HepG2 (cell line): ENCODE data around the gene FAM174B. TPM values are rescaled to one million over a fixed set of nuclear protein-coding genes. Genes with fewer than 3 reads are reported as not detected.

Experiments used
- ARID5B ChIP-seq: IDR thresholded peaks from 2 replicates; pipeline ENCODE4 v1.4.0; 2020; ENCODE audit warnings: mild to moderate bottlenecking, missing genetic modification reagents
- ERF ChIP-seq: IDR thresholded peaks from 2 replicates; pipeline ENCODE4 v1.6.1; 2018; ENCODE audit warnings: missing biosample characterization, missing genetic modification reagents
- GFI1 ChIP-seq: sonication (generic); formaldehyde crosslinking; IDR thresholded peaks from 2 replicates; pipeline ENCODE4 v1.5.0; 2020; ENCODE audit warnings: missing genetic modification reagents, mild to moderate bottlenecking, borderline replicate concordance
- GPBP1L1 ChIP-seq: sonication (generic); formaldehyde crosslinking; IDR thresholded peaks from 2 replicates; pipeline ENCODE4 v1.5.0; 2020; ENCODE audit warnings: mild to moderate bottlenecking, missing genetic modification reagents
- HNF1A ChIP-seq, 2 experiments: sonication (generic) in 1 of 2; formaldehyde crosslinking in 1 of 2; IDR thresholded peaks; 2 replicates each; pipeline versions ENCODE4 v1.4.0 to v1.6.1; 2016 to 2020; ENCODE audit warnings: borderline replicate concordance in 1 of 2, low read depth in 1 of 2, mild to moderate bottlenecking in 1 of 2, missing genetic modification reagents in 1 of 2
- PHF8 ChIP-seq: sonication (generic); formaldehyde crosslinking; IDR thresholded peaks from 2 replicates; pipeline ENCODE4 v1.5.0; 2020; ENCODE audit warnings: missing genetic modification reagents
- REXO4 ChIP-seq: sonication (generic); formaldehyde crosslinking; IDR thresholded peaks from 2 replicates; pipeline ENCODE4 v1.8.0; 2022; ENCODE audit warnings: missing genetic modification reagents, mild to moderate bottlenecking, borderline replicate concordance
- SCMH1 ChIP-seq: sonication (generic); formaldehyde crosslinking; IDR thresholded peaks from 2 replicates; pipeline ENCODE4 v1.9.0; 2021; ENCODE audit warnings: missing genetic modification reagents, mild to moderate bottlenecking, borderline replicate concordance
- TAF15 ChIP-seq: fragments of 200-400 bp; formaldehyde crosslinking; IDR thresholded peaks from one replicate; pipeline ENCODE4 v1.6.1; 2018; ENCODE audit warnings: mild to moderate bottlenecking, low read depth, low read length; ENCODE audit not compliant: poor library complexity, severe bottlenecking
- ZBTB26 ChIP-seq: IDR thresholded peaks from 2 replicates; pipeline ENCODE4 v1.6.1; 2016; ENCODE audit warnings: missing compliant biosample characterization, missing genetic modification reagents, borderline replicate concordance
- ZBTB44 ChIP-seq: sonication (generic); formaldehyde crosslinking; IDR thresholded peaks from 2 replicates; pipeline ENCODE4 v1.4.0; 2020; ENCODE audit warnings: missing genetic modification reagents
- ZFX ChIP-seq: sonication (generic); formaldehyde crosslinking; IDR thresholded peaks from 2 replicates; pipeline ENCODE4 v1.4.0; 2020; ENCODE audit warnings: mild to moderate bottlenecking, low read depth, missing genetic modification reagents, moderate library complexity
- ZNF792 ChIP-seq: IDR thresholded peaks from 2 replicates; pipeline ENCODE4 v1.6.1; 2016
- ZNF879 ChIP-seq: sonication (generic); formaldehyde crosslinking; IDR thresholded peaks from 2 replicates; pipeline ENCODE4 v1.8.1; 2023; ENCODE audit warnings: missing genetic modification reagents
- ZSCAN9 ChIP-seq: IDR thresholded peaks from 2 replicates; pipeline ENCODE4 v1.6.1; 2016; ENCODE audit warnings: borderline replicate concordance
- polyA plus RNA-seq, 8 experiments: library from polyadenylated mRNA; depleted of rRNA in 3 of 8; stranded (reverse) in 7 of 8; unstranded in 1 of 8; fragments of >200 nt; fragmentation: Illumina TruSeq in 4 of 8; extraction: Trizol in 4 of 8; gene quantifications; 2 replicates each; pipeline versions ENCODE4 v1.2.1 to v1.2.3, GENCODE V29; 2011 to 2016; ENCODE audit warnings: low read depth in 4 of 8, missing spikeins in 1 of 8, mixed read lengths in 1 of 8; ENCODE audit not compliant: insufficient read depth in 1 of 8
- total RNA-seq, 5 experiments: library from RNA; depleted of rRNA; stranded (reverse); fragments of >200 nt; fragmentation: Illumina TruSeq; extraction: Trizol; gene quantifications; 2 replicates each; pipeline ENCODE4 v1.2.3, GENCODE V29; 2016; ENCODE audit warnings: low read depth in 1 of 5

The FAM174B gene
- total and polyA plus RNA-seq, 2 of the 13 experiments (the other 11 are each of a cell fraction or from before 2014, with no cell fraction given) = 0.90 to 2.1 TPM

- TF ChIP-seq PHF8 (no peak), ZBTB26 (CRISPR knock-in tag) (no peak), GFI1 (CRISPR knock-in tag) (no peak), ZBTB44 (CRISPR knock-in tag) (no peak), ZFX (CRISPR knock-in tag) (peak; percentile 26; the same call in 1 of the 2 replicates), TAF15 (no peak), SCMH1 (CRISPR knock-in tag) (no peak), ZNF879 (no peak), ARID5B (CRISPR knock-in tag) (peak; percentile 88), ZNF792 (CRISPR knock-in tag) (0 out of 2 replicates have a peak, but pooled peaks have one; percentile 30), HNF1A (IDR thresholded peaks at IDR 0.05; ENCODE audit: low read depth) (no peak), HNF1A (CRISPR knock-in tag; IDR thresholded peaks at IDR 0.05; ENCODE audit: borderline replicate concordance) (no peak; the same call in 1 of the 2 replicates), GPBP1L1 (CRISPR knock-in tag) (no peak), ERF (CRISPR knock-in tag) (peak; percentile 57), ZSCAN9 (CRISPR knock-in tag) (no peak), REXO4 (CRISPR knock-in tag) (no peak)
Measured at GRCh38 chr15:92617549-92618520, 37.7 kb downstream of the FAM174B start (continued).
